ENCODE measurements around the gene ZNF526.

DNA sequence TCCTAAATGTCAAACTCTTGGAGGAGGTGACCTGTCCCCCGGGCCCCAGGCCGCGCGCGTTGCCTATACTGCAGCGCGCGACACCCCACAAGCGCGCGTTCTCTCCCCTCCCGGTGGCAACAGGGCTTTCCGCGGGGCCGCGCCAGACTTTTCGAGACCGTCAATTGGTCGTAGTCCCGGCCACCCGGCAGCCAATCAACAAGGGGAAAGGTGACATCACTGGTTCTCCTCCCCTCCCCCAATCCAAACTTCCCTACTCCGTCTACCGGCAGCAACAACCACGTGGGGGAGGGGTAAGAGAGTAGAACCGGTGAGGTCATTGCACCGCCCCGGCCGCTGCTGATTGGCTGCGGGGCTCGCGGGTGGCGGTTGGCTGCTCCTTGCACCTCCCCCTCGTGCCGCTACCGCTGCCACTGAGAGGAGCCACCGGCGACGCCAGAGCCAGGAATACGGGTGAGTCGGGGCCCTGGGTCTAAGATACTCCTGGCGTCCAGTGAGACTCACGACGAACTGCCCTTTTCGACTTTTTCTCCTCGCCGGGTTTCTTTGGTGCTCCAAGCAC is 48.1 kb downstream of the ZNF526 start:
- TF ChIP-seq, protein P1, sequence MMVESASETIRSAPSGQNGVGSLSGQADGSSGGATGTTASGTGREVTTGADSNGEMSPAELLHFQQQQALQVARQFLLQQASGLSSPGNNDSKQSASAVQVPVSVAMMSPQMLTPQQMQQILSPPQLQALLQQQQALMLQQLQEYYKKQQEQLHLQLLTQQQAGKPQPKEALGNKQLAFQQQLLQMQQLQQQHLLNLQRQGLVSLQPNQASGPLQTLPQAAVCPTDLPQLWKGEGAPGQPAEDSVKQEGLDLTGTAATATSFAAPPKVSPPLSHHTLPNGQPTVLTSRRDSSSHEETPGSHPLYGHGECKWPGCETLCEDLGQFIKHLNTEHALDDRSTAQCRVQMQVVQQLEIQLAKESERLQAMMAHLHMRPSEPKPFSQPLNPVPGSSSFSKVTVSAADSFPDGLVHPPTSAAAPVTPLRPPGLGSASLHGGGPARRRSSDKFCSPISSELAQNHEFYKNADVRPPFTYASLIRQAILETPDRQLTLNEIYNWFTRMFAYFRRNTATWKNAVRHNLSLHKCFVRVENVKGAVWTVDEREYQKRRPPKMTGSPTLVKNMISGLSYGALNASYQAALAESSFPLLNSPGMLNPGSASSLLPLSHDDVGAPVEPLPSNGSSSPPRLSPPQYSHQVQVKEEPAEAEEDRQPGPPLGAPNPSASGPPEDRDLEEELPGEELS (CRISPR knock-in tag; IDR thresholded peaks at IDR 0.05; ENCODE audit: borderline replicate concordance) = no peak
- TF ChIP-seq CEBPB (tag; IDR thresholded peaks at IDR 0.05) (peak; percentile 51; the same call in 1 of the 2 replicates), ZFP36 (IDR thresholded peaks at IDR 0.05; ENCODE audit: low read depth, low read length, partially characterized antibody) (no peak), DNMT1 (IDR thresholded peaks at IDR 0.05) (no peak), NCOA2 (IDR thresholded peaks at IDR 0.05; ENCODE audit: partially characterized antibody in 2 of 2) (no peak), HNRNPK (IDR thresholded peaks at IDR 0.05; ENCODE audit: low read depth, low read length, poor library complexity, severe bottlenecking) (no peak), MAZ (CRISPR knock-in tag; conservative IDR thresholded peaks at IDR 0.05 in 1 of 2, IDR thresholded peaks at IDR 0.05 in 1 of 2) (peak in 1 of 2 experiments; percentile 76; a peak in 3 of 4 replicates), PTBP1 (IDR thresholded peaks at IDR 0.05; ENCODE audit: low read depth, low read length) (no peak), DACH1 (IDR thresholded peaks at IDR 0.05; ENCODE audit: partially characterized antibody) (no peak)
- TF ChIP-seq, protein P2, sequence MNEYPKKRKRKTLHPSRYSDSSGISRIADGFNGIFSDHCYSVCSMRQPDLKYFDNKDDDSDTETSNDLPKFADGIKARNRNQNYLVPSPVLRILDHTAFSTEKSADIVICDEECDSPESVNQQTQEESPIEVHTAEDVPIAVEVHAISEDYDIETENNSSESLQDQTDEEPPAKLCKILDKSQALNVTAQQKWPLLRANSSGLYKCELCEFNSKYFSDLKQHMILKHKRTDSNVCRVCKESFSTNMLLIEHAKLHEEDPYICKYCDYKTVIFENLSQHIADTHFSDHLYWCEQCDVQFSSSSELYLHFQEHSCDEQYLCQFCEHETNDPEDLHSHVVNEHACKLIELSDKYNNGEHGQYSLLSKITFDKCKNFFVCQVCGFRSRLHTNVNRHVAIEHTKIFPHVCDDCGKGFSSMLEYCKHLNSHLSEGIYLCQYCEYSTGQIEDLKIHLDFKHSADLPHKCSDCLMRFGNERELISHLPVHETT (CRISPR knock-in tag; conservative IDR thresholded peaks at IDR 0.05 in 1 of 2, IDR thresholded peaks at IDR 0.05 in 1 of 2) = peak in 1 of 2 experiments; percentile 82; a peak in 2 of 4 replicates
- TF ChIP-seq, protein P3, sequence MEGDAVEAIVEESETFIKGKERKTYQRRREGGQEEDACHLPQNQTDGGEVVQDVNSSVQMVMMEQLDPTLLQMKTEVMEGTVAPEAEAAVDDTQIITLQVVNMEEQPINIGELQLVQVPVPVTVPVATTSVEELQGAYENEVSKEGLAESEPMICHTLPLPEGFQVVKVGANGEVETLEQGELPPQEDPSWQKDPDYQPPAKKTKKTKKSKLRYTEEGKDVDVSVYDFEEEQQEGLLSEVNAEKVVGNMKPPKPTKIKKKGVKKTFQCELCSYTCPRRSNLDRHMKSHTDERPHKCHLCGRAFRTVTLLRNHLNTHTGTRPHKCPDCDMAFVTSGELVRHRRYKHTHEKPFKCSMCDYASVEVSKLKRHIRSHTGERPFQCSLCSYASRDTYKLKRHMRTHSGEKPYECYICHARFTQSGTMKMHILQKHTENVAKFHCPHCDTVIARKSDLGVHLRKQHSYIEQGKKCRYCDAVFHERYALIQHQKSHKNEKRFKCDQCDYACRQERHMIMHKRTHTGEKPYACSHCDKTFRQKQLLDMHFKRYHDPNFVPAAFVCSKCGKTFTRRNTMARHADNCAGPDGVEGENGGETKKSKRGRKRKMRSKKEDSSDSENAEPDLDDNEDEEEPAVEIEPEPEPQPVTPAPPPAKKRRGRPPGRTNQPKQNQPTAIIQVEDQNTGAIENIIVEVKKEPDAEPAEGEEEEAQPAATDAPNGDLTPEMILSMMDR (IDR thresholded peaks at IDR 0.05 in 2 of 3, conservative IDR thresholded peaks at IDR 0.05 in 1 of 3; ENCODE audit: insufficient read depth in 2 of 3, low read depth in 1 of 3, low read length in 3 of 3) = no peak
- TF ChIP-seq, protein P4, sequence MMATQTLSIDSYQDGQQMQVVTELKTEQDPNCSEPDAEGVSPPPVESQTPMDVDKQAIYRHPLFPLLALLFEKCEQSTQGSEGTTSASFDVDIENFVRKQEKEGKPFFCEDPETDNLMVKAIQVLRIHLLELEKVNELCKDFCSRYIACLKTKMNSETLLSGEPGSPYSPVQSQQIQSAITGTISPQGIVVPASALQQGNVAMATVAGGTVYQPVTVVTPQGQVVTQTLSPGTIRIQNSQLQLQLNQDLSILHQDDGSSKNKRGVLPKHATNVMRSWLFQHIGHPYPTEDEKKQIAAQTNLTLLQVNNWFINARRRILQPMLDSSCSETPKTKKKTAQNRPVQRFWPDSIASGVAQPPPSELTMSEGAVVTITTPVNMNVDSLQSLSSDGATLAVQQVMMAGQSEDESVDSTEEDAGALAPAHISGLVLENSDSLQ (IDR thresholded peaks at IDR 0.05) = no peak; the same call in 1 of the 2 replicates
- TF ChIP-seq, protein P5, sequence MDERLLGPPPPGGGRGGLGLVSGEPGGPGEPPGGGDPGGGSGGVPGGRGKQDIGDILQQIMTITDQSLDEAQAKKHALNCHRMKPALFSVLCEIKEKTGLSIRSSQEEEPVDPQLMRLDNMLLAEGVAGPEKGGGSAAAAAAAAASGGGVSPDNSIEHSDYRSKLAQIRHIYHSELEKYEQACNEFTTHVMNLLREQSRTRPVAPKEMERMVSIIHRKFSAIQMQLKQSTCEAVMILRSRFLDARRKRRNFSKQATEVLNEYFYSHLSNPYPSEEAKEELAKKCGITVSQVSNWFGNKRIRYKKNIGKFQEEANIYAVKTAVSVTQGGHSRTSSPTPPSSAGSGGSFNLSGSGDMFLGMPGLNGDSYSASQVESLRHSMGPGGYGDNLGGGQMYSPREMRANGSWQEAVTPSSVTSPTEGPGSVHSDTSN (CRISPR knock-in tag; IDR thresholded peaks at IDR 0.05; ENCODE audit: low read depth) = no peak
- TF ChIP-seq, protein P5 (tag; conservative IDR thresholded peaks at IDR 0.05; ENCODE audit: low read depth) = no peak
- TF ChIP-seq, protein P6, sequence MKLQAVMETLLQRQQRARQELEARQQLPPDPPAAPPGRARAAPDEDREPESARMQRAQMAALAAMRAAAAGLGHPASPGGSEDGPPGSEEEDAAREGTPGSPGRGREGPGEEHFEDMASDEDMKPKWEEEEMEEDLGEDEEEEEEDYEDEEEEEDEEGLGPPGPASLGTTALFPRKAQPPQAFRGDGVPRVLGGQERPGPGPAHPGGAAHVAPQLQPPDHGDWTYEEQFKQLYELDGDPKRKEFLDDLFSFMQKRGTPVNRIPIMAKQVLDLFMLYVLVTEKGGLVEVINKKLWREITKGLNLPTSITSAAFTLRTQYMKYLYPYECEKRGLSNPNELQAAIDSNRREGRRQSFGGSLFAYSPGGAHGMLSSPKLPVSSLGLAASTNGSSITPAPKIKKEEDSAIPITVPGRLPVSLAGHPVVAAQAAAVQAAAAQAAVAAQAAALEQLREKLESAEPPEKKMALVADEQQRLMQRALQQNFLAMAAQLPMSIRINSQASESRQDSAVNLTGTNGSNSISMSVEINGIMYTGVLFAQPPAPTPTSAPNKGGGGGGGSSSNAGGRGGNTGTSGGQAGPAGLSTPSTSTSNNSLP (IDR thresholded peaks at IDR 0.05; ENCODE audit: borderline replicate concordance, low read depth, low read length) = 0 out of 2 replicates have a peak, but pooled peaks have one; percentile 15

All from K562 (cell line).